WI38 (cell line): ENCODE measurements around the gene FAM171A1.
A peak's percentile ranks its signal among the peaks of the same experiment; 100 is the strongest.
"Not testable (repeated sequence)": the region's sequence is repeated elsewhere in the genome, so short reads cannot be mapped to it uniquely, and the experiment has no call there.

Experiments used
- H3K4me3 ChIP-seq: 2 replicates; pipeline ENCODE4 v1.5.1; 2011; ENCODE audit warnings: low read depth, mild to moderate bottlenecking, control low read depth, low read length
- CTCF ChIP-seq: IDR thresholded peaks from 2 replicates; pipeline ENCODE4 v1.5.1; 2012; ENCODE audit warnings: low read depth, mild to moderate bottlenecking, control low read depth, low read length

The FAM171A1 gene

GRCh38 chr10:15370856-15371701 lies at the start of gene FAM171A1:
FAM171A1 (minus strand) TSS chr10:15371289; CDS start chr10:15371052, 237 bp downstream.
- H3K4me3 ChIP-seq: peak within 1 kb of the TSS; percentile 71
- no peak for TF ChIP-seq CTCF

- no peak for TF ChIP-seq CTCF
These were observed 49.8 kb upstream of the FAM171A1 start for GRCh38 chr10:15420858-15421257.

GRCh38 chr10:15419279-15419874 lies 48.3 kb upstream of the FAM171A1 start:
- TF ChIP-seq CTCF: peak; percentile 69
- no peak overlapping the region for H3K4me3 ChIP-seq

More at GRCh38 chr10:15420858-15421257, 49.8 kb upstream of the FAM171A1 start:
- no peak overlapping the region for H3K4me3 ChIP-seq

GRCh38 chr10:15416034-15416433 lies 44.9 kb upstream of the FAM171A1 start:
- no peak for TF ChIP-seq CTCF
- no peak overlapping the region for H3K4me3 ChIP-seq

GRCh38 chr10:15411010-15411409 lies 39.9 kb upstream of the FAM171A1 start:
- no peak for TF ChIP-seq CTCF
- H3K4me3 ChIP-seq: no peak overlapping the region

- not testable (repeated sequence) for H3K4me3 ChIP-seq
These were observed 38.3 kb upstream of the FAM171A1 start for GRCh38 chr10:15409350-15409749.

GRCh38 chr10:15408557-15408956 lies 37.5 kb upstream of the FAM171A1 start:
- H3K4me3 ChIP-seq: no peak overlapping the region
- no peak for TF ChIP-seq CTCF
